ENCODE results near the gene SORCS2.

Gene SORCS2

GRCh38 chr4:7651461-7651921 lies 459.2 kb downstream of the SORCS2 start:
- 0 out of 2 replicates have a peak overlapping the region, but pooled peaks have one; percentile 22 for H3K9ac ChIP-seq (ENCODE audit: low read depth, low read length)
- peaks cover 20% of the 10 kb centered on the region for H3K4me1 ChIP-seq (ENCODE audit: insufficient read depth, low read length)
- no peaks in the 10 kb centered on the region for H3K27me3 ChIP-seq (ENCODE audit: insufficient read depth, low read length)

GRCh38 chr4:7652006-7652405 lies 459.7 kb downstream of the SORCS2 start:
- no peaks in the 10 kb centered on the region for H3K9me3 ChIP-seq (ENCODE audit: insufficient read depth, low read depth, low read length)
- no peak overlapping the region for H3K27ac ChIP-seq (ENCODE audit: low read length)
- no peak overlapping the region for H3K9ac ChIP-seq (ENCODE audit: low read depth, low read length)
- no peaks in the 10 kb centered on the region for H3K27me3 ChIP-seq (ENCODE audit: insufficient read depth, low read length)
- no peak overlapping the region for H3K4me3 ChIP-seq (ENCODE audit: low read length)
- H3K4me1 ChIP-seq (ENCODE audit: insufficient read depth, low read length): peaks cover 20% of the 10 kb centered on the region
- H3K36me3 ChIP-seq (ENCODE audit: insufficient read depth, low read depth, low read length): no peaks in the 10 kb centered on the region

More at GRCh38 chr4:7651461-7651921, 459.2 kb downstream of the SORCS2 start:
- H3K4me3 ChIP-seq (ENCODE audit: low read length): no peak overlapping the region
- H3K36me3 ChIP-seq (ENCODE audit: insufficient read depth, low read depth, low read length): no peaks in the 10 kb centered on the region
- no peaks in the 10 kb centered on the region for H3K9me3 ChIP-seq (ENCODE audit: insufficient read depth, low read depth, low read length)
- no peak overlapping the region for H3K27ac ChIP-seq (ENCODE audit: low read length)

GRCh38 chr4:7652451-7652881 lies 460.1 kb downstream of the SORCS2 start:
- Histone ChIP-seq H3K4me3 (ENCODE audit: low read length) (no peak overlapping the region), H3K27me3 (ENCODE audit: insufficient read depth, low read length) (no peaks in the 10 kb centered on the region), H3K9ac (ENCODE audit: low read depth, low read length) (no peak overlapping the region), H3K9me3 (ENCODE audit: insufficient read depth, low read depth, low read length) (no peaks in the 10 kb centered on the region), H3K27ac (ENCODE audit: low read length) (no peak overlapping the region), H3K36me3 (ENCODE audit: insufficient read depth, low read depth, low read length) (no peaks in the 10 kb centered on the region), H3K4me1 (ENCODE audit: insufficient read depth, low read length) (peaks cover 20% of the 10 kb centered on the region)

GRCh38 chr4:7652906-7653305 lies 460.6 kb downstream of the SORCS2 start:
- no peaks in the 10 kb centered on the region for H3K27me3 ChIP-seq (ENCODE audit: insufficient read depth, low read length)
- peaks cover 20% of the 10 kb centered on the region for H3K4me1 ChIP-seq (ENCODE audit: insufficient read depth, low read length)
- H3K27ac ChIP-seq (ENCODE audit: low read length): no peak overlapping the region
- H3K36me3 ChIP-seq (ENCODE audit: insufficient read depth, low read depth, low read length): no peaks in the 10 kb centered on the region
- no peak overlapping the region for H3K4me3 ChIP-seq (ENCODE audit: low read length)
- no peak overlapping the region for H3K9ac ChIP-seq (ENCODE audit: low read depth, low read length)
- no peaks in the 10 kb centered on the region for H3K9me3 ChIP-seq (ENCODE audit: insufficient read depth, low read depth, low read length)

- Histone ChIP-seq H3K9ac (ENCODE audit: low read depth, low read length) (no peak overlapping the region), H3K36me3 (ENCODE audit: insufficient read depth, low read depth, low read length) (no peaks in the 10 kb centered on the region), H3K4me3 (ENCODE audit: low read length) (no peak overlapping the region), H3K27me3 (ENCODE audit: insufficient read depth, low read length) (no peaks in the 10 kb centered on the region), H3K27ac (ENCODE audit: low read length) (no peak overlapping the region), H3K9me3 (ENCODE audit: insufficient read depth, low read depth, low read length) (no peaks in the 10 kb centered on the region), H3K4me1 (ENCODE audit: insufficient read depth, low read length) (peaks cover 20% of the 10 kb centered on the region)
Measured at GRCh38 chr4:7653510-7654369, 461.4 kb downstream of the SORCS2 start.

GRCh38 chr4:7654550-7655445 lies 462.5 kb downstream of the SORCS2 start:
- no peaks in the 10 kb centered on the region for H3K36me3 ChIP-seq (ENCODE audit: insufficient read depth, low read depth, low read length)
- H3K9ac ChIP-seq (ENCODE audit: low read depth, low read length): no peak overlapping the region
- no peak overlapping the region for H3K27ac ChIP-seq (ENCODE audit: low read length)
- H3K4me3 ChIP-seq (ENCODE audit: low read length): no peak overlapping the region
- no peaks in the 10 kb centered on the region for H3K9me3 ChIP-seq (ENCODE audit: insufficient read depth, low read depth, low read length)
- peaks cover 20% of the 10 kb centered on the region for H3K4me1 ChIP-seq (ENCODE audit: insufficient read depth, low read length)
- H3K27me3 ChIP-seq (ENCODE audit: insufficient read depth, low read length): no peaks in the 10 kb centered on the region

GRCh38 chr4:7655511-7656243 lies 463.3 kb downstream of the SORCS2 start:
- H3K27me3 ChIP-seq (ENCODE audit: insufficient read depth, low read length): no peaks in the 10 kb centered on the region
- no peaks in the 10 kb centered on the region for H3K9me3 ChIP-seq (ENCODE audit: insufficient read depth, low read depth, low read length)
- no peak overlapping the region for H3K4me3 ChIP-seq (ENCODE audit: low read length)
- no peaks in the 10 kb centered on the region for H3K36me3 ChIP-seq (ENCODE audit: insufficient read depth, low read depth, low read length)
- H3K4me1 ChIP-seq (ENCODE audit: insufficient read depth, low read length): peaks cover 20% of the 10 kb centered on the region
- H3K27ac ChIP-seq (ENCODE audit: low read length): no peak overlapping the region
- H3K9ac ChIP-seq (ENCODE audit: low read depth, low read length): no peak overlapping the region

GRCh38 chr4:7656244-7656800 lies 464.0 kb downstream of the SORCS2 start:
- no peak overlapping the region for H3K9ac ChIP-seq (ENCODE audit: low read depth, low read length)
- no peak overlapping the region for H3K4me3 ChIP-seq (ENCODE audit: low read length)
- no peak overlapping the region for H3K27ac ChIP-seq (ENCODE audit: low read length)
- H3K36me3 ChIP-seq (ENCODE audit: insufficient read depth, low read depth, low read length): no peaks in the 10 kb centered on the region
- H3K9me3 ChIP-seq (ENCODE audit: insufficient read depth, low read depth, low read length): no peaks in the 10 kb centered on the region
- H3K4me1 ChIP-seq (ENCODE audit: insufficient read depth, low read length): peaks cover 14% of the 10 kb centered on the region; the same call in 1 of the 2 replicates
- no peaks in the 10 kb centered on the region for H3K27me3 ChIP-seq (ENCODE audit: insufficient read depth, low read length)

- H3K27me3 ChIP-seq (ENCODE audit: insufficient read depth, low read length): no peaks in the 10 kb centered on the region
- H3K4me1 ChIP-seq (ENCODE audit: insufficient read depth, low read length): peaks cover 5% of the 10 kb centered on the region; the same call in 1 of the 2 replicates
- no peaks in the 10 kb centered on the region for H3K9me3 ChIP-seq (ENCODE audit: insufficient read depth, low read depth, low read length)
- H3K27ac ChIP-seq (ENCODE audit: low read length): no peak overlapping the region
- no peaks in the 10 kb centered on the region for H3K36me3 ChIP-seq (ENCODE audit: insufficient read depth, low read depth, low read length)
- H3K4me3 ChIP-seq (ENCODE audit: low read length): no peak overlapping the region
- H3K9ac ChIP-seq (ENCODE audit: low read depth, low read length): no peak overlapping the region
Measured at GRCh38 chr4:7657545-7658297, 465.4 kb downstream of the SORCS2 start.

- Histone ChIP-seq H3K27me3 (ENCODE audit: insufficient read depth, low read length) (no peaks in the 10 kb centered on the region), H3K27ac (ENCODE audit: low read length) (no peak overlapping the region), H3K4me3 (ENCODE audit: low read length) (no peak overlapping the region), H3K36me3 (ENCODE audit: insufficient read depth, low read depth, low read length) (no peaks in the 10 kb centered on the region), H3K9ac (ENCODE audit: low read depth, low read length) (no peak overlapping the region), H3K4me1 (ENCODE audit: insufficient read depth, low read length) (peaks cover 5% of the 10 kb centered on the region; the same call in 1 of the 2 replicates), H3K9me3 (ENCODE audit: insufficient read depth, low read depth, low read length) (no peaks in the 10 kb centered on the region)
Measured at GRCh38 chr4:7658341-7659204, 466.2 kb downstream of the SORCS2 start.

Measured in iPS-20b (cell line).